Stomach (tissue), 19 donors: Measurements from ENCODE around the gene NAA40. TPM values are rescaled to one million over a fixed set of nuclear protein-coding genes. Genes with fewer than 3 reads are reported as not detected.
A peak's percentile ranks its signal among the peaks of the same experiment; 100 is the strongest.

ENCODE experiments used
- DNase-seq, 2 donors: peaks; one replicate each; pipeline versions ENCODE4 v3.0.0 to v3.0.0-alpha.2; 2013 to 2019
- H3K27ac ChIP-seq, 5 donors: fragments of 200-600 bp in 4 of 5; sonication (generic) in 4 of 5; one replicate each; pipeline ENCODE4 v1.5.1; 2013 to 2019; ENCODE audit warnings: mild to moderate bottlenecking in 1 of 5, moderate library complexity in 1 of 5
- H3K27me3 ChIP-seq, 3 donors: fragments of 200-600 bp; sonication (generic); one replicate each; pipeline ENCODE4 v1.5.1; 2017 to 2019; ENCODE audit warnings: mixed run types in 1 of 3
- H3K36me3 ChIP-seq, 4 donors: fragments of 200-600 bp; sonication (generic); 1 replicate in 3 of 4; 2 replicates in 1 of 4; pipeline ENCODE4 v1.5.1; 2016 to 2019
- H3K4me1 ChIP-seq, 4 donors: fragments of 200-600 bp; sonication (generic); one replicate each; pipeline ENCODE4 v1.5.1; 2016 to 2019
- H3K4me3 ChIP-seq, 4 donors: fragments of 200-600 bp; sonication (generic) in 3 of 4; one replicate each; pipeline ENCODE4 v1.5.1; 2016 to 2019; ENCODE audit warnings: mild to moderate bottlenecking in 1 of 4
- H3K9me3 ChIP-seq, 4 donors: fragments of 200-600 bp; sonication (generic); one replicate each; pipeline ENCODE4 v1.5.1; 2016 to 2019
- EP300 ChIP-seq: sonication (generic); formaldehyde crosslinking; IDR thresholded peaks from one replicate; pipeline ENCODE4 v1.6.1; 2017; ENCODE audit warnings: antibody characterized with exemption
- POLR2A ChIP-seq, 4 donors: fragments of 450-650 bp; IDR thresholded peaks; one replicate each; pipeline ENCODE4 v1.6.1; 2016; ENCODE audit warnings: antibody characterized with exemption in 4 of 4, control low read depth in 2 of 4, mild to moderate bottlenecking in 1 of 4, moderate library complexity in 1 of 4
- POLR2AphosphoS5 ChIP-seq, 3 donors: sonication (generic); formaldehyde crosslinking; IDR thresholded peaks; one replicate each; pipeline ENCODE4 v1.6.1; 2016; ENCODE audit warnings: antibody characterized with exemption in 3 of 3
- WGBS, 5 donors: extraction: QIAGEN DNeasy Blood & Tissue Kit in 3 of 5; methylation state at CpG; one replicate each; pipeline versions ENCODE4 v1.1.5 to v1.1.7; 2013 to 2018; 5-methylcytosine and 5-hydroxymethylcytosine counted together
- intact Hi-C: fragments of 100-400 bp; cut with DNase I; formaldehyde crosslinking; loops from one replicate; pipeline ENCODE4 v1.15.1; 2023; ENCODE audit warnings: low total_unique reads
- long read RNA-seq, 10 donors: transcript quantifications; one replicate each; lab custom pipeline, GENCODE V29; 2026
- polyA plus RNA-seq, 3 donors: library from polyadenylated mRNA; stranded (reverse); fragments of 200-250 nt; gene quantifications; one replicate each; pipeline ENCODE4 v1.2.3, GENCODE V29; 2013
- total RNA-seq, 5 donors: library from RNA; depleted of rRNA; stranded (reverse); fragments of >200 nt; gene quantifications; one replicate each; pipeline versions ENCODE4 v1.1.0 to v1.2.3, GENCODE V29; 2014 to 2016
- TF ChIP-seq, protein P1 (sequence below), 7 experiments: fragments of 450-650 bp in 4 of 7; fragments of 200-600 bp in 3 of 7; sonication (generic) in 3 of 7; IDR thresholded peaks; one replicate each; pipeline ENCODE4 v1.5.1; 2016 to 2019; ENCODE audit warnings: antibody characterized with exemption in 7 of 7, control low read depth in 2 of 7, mild to moderate bottlenecking in 1 of 7
- donor health status: healthy with polysubstance abuse.
- donor health status: Bipolar disorder and iron deficiency.
- donor health status: healthy.

The NAA40 gene
- 10 to 100 TPM in 3 of 5 donors, 1 to 10 TPM in 2; 4.3 to 71.4 (median 14.9) TPM for total RNA-seq
- polyA plus RNA-seq = 1 to 10 TPM; 4.9 to 8.0 (median 5.8) TPM
- long read RNA-seq, donor 1, partial matches to known transcripts = 0 of 2 reads
- long read RNA-seq, donor 1, other reads (novel, unspliced or antisense) = 0 of 2 reads
- long read RNA-seq, donor 2, full-length matches to known transcripts = 3 of 3 reads
- long read RNA-seq, donor 2, partial matches to known transcripts = 0 of 3 reads
- long read RNA-seq, donor 2, other reads (novel, unspliced or antisense) = 0 of 3 reads
- long read RNA-seq, donor 3, partial matches to known transcripts = 0 of 3 reads
- long read RNA-seq, donor 3, other reads (novel, unspliced or antisense) = 0 of 3 reads
- long read RNA-seq, donor 4 = 0 reads
- long read RNA-seq, donor 5, full-length matches to known transcripts = 6 of 6 reads
- long read RNA-seq, donor 5, partial matches to known transcripts = 0 of 6 reads
- long read RNA-seq, donor 5, other reads (novel, unspliced or antisense) = 0 of 6 reads
- long read RNA-seq, donor 6, partial matches to known transcripts = 9 of 15 reads
- long read RNA-seq, donor 6, other reads (novel, unspliced or antisense) = 0 of 15 reads
- long read RNA-seq, donor 7, partial matches to known transcripts = 0 of 1 reads
- long read RNA-seq, donor 7, other reads (novel, unspliced or antisense) = 0 of 1 reads
- long read RNA-seq, donor 8, full-length matches to known transcripts = 3 of 3 reads
- long read RNA-seq, donor 8, partial matches to known transcripts = 0 of 3 reads
- long read RNA-seq, donor 8, other reads (novel, unspliced or antisense) = 0 of 3 reads
- long read RNA-seq, donor 9, full-length matches to known transcripts = 2 of 8 reads
- long read RNA-seq, donor 9, partial matches to known transcripts = 6 of 8 reads
- long read RNA-seq, donor 9, other reads (novel, unspliced or antisense) = 0 of 8 reads
- long read RNA-seq, donor 10, partial matches to known transcripts = 0 of 1 reads
- long read RNA-seq, donor 10, other reads (novel, unspliced or antisense) = 0 of 1 reads

DNA sequence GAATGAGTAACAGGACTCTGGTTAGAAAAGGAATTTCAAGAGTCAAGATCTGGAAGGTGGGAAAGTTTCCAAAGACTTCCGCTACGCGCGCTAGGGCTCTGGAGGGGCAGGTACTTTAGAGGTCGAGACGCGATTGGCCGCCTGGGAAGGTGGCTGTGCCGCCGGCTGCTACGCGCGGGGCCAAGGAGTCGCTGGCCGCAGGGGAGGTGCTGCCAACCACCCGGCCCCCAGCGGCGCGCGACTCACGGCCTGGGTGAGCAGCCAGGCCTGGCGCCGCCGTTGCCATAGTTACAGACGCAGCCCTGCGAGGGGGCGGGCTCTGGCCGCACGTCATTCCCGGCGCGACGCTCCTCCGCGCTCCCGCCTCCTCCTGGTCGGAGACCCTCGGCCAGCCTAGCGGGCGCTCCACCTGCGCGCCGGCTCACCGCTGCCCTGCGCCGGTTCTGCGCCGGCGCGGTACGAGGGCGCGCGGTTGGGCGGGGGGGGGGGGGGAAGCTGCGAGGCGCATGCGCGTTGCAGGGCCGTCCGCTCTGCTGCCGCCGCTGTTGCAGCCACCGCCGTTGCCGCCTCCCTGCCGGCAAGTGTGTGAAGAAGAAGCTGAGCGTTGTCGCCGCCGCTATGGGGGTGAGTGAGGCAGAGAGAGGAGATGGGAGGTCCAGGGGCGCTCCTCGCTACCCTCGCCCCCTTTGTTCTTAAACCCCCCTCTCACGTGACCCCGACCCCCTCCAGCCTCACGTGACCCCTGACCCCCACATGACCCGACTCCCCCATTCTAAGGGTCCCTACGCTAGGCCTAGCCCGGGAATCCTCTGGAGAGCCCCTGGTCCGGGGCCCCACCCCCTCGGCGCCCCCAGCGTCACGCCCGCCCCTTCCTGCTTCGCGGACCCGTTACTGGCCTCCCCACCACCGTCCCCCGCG, at the start of gene NAA40:
Gene NAA40, plus strand, starts transcription at position 524 of the 918 bp plus-strand sequence. Its CDS starts 95 bp downstream, at position 619.
- Histone ChIP-seq H3K4me3 (peak within 1 kb of the TSS; percentile 70 to 91 (median 78)), H3K27ac (peak within 1 kb of the TSS; percentile 76 to 84 (median 79)), H3K4me1 (peaks cover 6 to 41% (median 23%) of the 10 kb centered on the region in 4 donors), H3K36me3 (peaks cover 0 to 12% (median 0%) of the 10 kb centered on the region in 4 donors), H3K9me3 (no peaks in the 10 kb centered on the region), H3K27me3 (no peaks in the 10 kb centered on the region)
- DNase-seq = peak; percentile 95 to 99
- intact Hi-C loops = no loop called here
- WGBS, 5 donors = 0 to 1% (median 0%) methylated on average over 33 to 90 of the region's 92 CpGs
- TF ChIP-seq EP300 (no peak), POLR2AphosphoS5 (IDR thresholded peaks at IDR 0.05) (peak in 2 of 3 donors; percentile 24 to 86)

DNA sequence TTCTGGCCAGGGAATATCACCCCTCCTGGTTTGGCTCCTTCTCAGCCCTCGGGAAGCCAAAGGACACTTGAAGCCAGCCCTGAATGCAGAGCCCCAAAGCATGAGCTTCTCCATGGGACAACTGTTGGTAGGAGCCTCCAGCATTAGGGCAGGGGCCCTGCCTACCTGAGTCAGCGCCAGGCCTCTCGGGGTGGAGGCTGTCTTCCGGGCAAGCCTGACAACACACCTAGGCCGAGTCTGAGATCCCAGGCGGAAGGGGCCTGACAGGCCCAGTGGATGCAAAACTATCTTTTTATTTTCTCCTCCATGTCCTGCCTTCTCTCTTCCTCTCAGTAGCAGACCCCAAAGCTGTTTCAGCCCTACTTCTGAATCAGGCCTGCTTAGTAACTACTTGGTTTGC, 49.5 kb upstream of the NAA40 start:
- H3K36me3 ChIP-seq = peaks cover 0 to 4% (median 2%) of the 10 kb centered on the region in 4 donors
- H3K4me1 ChIP-seq = peaks cover 44 to 81% (median 70%) of the 10 kb centered on the region in 4 donors
- H3K9me3 ChIP-seq = no peaks in the 10 kb centered on the region
- intact Hi-C loops = no loop called here
- WGBS, 5 donors = 38 to 79% (median 47%) methylated on average over 6 of the region's 6 CpGs
- peak in 1 of 2 donors; percentile 66 for DNase-seq
- TF ChIP-seq, protein P1, sequence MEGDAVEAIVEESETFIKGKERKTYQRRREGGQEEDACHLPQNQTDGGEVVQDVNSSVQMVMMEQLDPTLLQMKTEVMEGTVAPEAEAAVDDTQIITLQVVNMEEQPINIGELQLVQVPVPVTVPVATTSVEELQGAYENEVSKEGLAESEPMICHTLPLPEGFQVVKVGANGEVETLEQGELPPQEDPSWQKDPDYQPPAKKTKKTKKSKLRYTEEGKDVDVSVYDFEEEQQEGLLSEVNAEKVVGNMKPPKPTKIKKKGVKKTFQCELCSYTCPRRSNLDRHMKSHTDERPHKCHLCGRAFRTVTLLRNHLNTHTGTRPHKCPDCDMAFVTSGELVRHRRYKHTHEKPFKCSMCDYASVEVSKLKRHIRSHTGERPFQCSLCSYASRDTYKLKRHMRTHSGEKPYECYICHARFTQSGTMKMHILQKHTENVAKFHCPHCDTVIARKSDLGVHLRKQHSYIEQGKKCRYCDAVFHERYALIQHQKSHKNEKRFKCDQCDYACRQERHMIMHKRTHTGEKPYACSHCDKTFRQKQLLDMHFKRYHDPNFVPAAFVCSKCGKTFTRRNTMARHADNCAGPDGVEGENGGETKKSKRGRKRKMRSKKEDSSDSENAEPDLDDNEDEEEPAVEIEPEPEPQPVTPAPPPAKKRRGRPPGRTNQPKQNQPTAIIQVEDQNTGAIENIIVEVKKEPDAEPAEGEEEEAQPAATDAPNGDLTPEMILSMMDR (IDR thresholded peaks at IDR 0.05) = no peak
- TF ChIP-seq EP300 (no peak), POLR2A (IDR thresholded peaks at IDR 0.05) (no peak), POLR2AphosphoS5 (IDR thresholded peaks at IDR 0.05) (no peak)
- H3K4me3 ChIP-seq = peak overlapping the region; percentile 31 to 47 (median 39)
- H3K27ac ChIP-seq = peak overlapping the region; percentile 86 to 94 (median 91)
- H3K27me3 ChIP-seq = no peaks in the 10 kb centered on the region

GRCh38 chr11:63890368-63890767, 48.4 kb upstream of the NAA40 start:
- 62 to 76% (median 72%) methylated on average over 7 of the region's 7 CpGs for WGBS, 5 donors
- Histone ChIP-seq H3K9me3 (no peaks in the 10 kb centered on the region), H3K27ac (peak overlapping the region in 3 of 5 donors; percentile 86 to 93 (median 91)), H3K4me1 (peaks cover 42 to 71% (median 61%) of the 10 kb centered on the region in 4 donors), H3K27me3 (no peaks in the 10 kb centered on the region), H3K4me3 (peak overlapping the region in 1 of 4 donors; percentile 11), H3K36me3 (peaks cover 7 to 14% (median 10%) of the 10 kb centered on the region in 4 donors)
- intact Hi-C loops = no loop called here
- TF ChIP-seq POLR2AphosphoS5 (IDR thresholded peaks at IDR 0.05) = no peak
- TF ChIP-seq, protein P1 (IDR thresholded peaks at IDR 0.05) = no peak
- TF ChIP-seq POLR2A (IDR thresholded peaks at IDR 0.05) = no peak
- TF ChIP-seq EP300 = no peak
- DNase-seq = no peak

DNA sequence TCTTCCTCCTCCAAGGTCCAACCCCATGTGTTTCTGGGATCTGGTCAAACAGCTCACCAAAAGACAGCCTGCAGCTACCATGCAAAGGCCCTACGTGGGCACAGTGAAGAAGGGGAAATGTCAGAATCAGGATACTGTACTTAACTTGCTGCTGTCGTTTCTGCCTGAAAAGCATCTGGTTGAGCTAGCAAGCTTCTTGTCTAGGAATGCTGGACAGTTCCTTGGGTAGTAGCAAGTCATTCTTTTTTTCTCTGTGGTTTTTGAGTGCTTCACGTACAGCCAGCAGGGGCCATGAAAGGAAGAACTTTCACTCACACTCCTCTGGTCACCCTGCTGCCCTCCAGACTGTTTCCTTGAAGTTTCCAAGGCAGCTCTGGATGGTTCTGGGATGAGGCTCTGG, 46.6 kb upstream of the NAA40 start:
- no peak for TF ChIP-seq EP300
- no peak for TF ChIP-seq POLR2AphosphoS5 (IDR thresholded peaks at IDR 0.05)
- TF ChIP-seq, protein P1 (IDR thresholded peaks at IDR 0.05) = no peak
- no peak for TF ChIP-seq POLR2A (IDR thresholded peaks at IDR 0.05)
- peaks cover 37 to 69% (median 66%) of the 10 kb centered on the region in 4 donors for H3K4me1 ChIP-seq
- H3K27me3 ChIP-seq = no peaks in the 10 kb centered on the region
- intact Hi-C loops = no loop called here
- H3K36me3 ChIP-seq = peaks cover 24 to 33% (median 29%) of the 10 kb centered on the region in 4 donors
- WGBS, 5 donors = 21 to 37% (median 31%) methylated on average over 3 of the region's 3 CpGs
- peak in 1 of 2 donors; percentile 38 for DNase-seq
- H3K9me3 ChIP-seq = no peaks in the 10 kb centered on the region
- H3K27ac ChIP-seq = no peak overlapping the region
- H3K4me3 ChIP-seq = no peak overlapping the region
